NT2/D1 (cell line): Measurements from ENCODE around the gene TBX4.

Source experiments
- YY1 ChIP-seq: IDR thresholded peaks from 2 replicates; pipeline ENCODE4 v1.6.1; 2011; ENCODE audit not compliant: insufficient read length, insufficient read depth
- ZNF274 ChIP-seq: IDR thresholded peaks from 2 replicates; pipeline ENCODE4 v1.6.1; 2011; ENCODE audit warnings: mild to moderate bottlenecking, low read depth, low read length

- TF ChIP-seq YY1 (no peak), ZNF274 (no peak)
Measured at GRCh38 chr17:61487161-61487988, 35.2 kb downstream of the TBX4 start.
